Activated CD4-positive, alpha-beta T cell treated with anti-CD3 and anti-CD28 coated beads for 24 hours (primary cell): ENCODE measurements around the gene SPOCK1.

Source experiments
- DNase-seq, 2 donors: peaks; one replicate each; pipeline ENCODE4 v3.0.0-alpha.2; 2020; ENCODE audit warnings: low read depth in 2 of 2

The SPOCK1 gene

DNA sequence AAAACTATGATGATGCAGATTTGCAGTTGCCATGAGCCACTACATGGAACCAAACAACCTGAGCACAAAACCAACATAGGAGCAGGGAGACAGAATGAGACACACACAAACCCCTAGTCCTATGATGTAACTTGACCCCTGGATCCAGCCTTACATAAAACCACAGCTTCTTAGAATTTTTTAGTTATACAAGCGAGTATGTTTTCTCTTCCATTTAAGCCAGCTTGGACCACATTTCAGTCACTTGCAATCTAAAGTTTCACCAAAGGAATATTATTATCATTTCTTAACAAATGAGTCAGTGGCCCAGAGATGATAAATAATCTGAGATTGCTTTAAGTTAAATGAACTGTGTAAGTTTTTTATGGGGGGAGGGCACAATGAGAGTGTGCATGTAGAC is 6.8 kb downstream of the SPOCK1 start:
- DNase-seq, result no peak

DNA sequence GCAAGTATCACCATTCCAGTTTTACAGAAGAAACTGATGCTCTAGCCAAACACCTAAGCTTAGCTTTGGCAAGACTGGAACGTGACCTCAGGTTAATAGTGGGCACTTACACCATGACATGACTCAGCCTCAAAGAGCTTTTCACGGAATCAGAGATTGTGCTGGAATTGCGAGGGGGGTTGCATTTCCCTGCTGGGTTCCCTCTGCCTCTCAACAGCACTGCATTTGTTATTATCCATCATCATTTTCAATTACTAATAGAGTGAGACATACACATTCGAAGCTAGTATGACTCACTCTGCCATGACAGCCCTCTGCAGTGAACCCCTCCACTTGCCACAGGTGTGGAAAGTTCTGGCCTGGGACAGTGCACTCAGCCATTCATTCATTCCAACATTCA is 8.0 kb downstream of the SPOCK1 start:
- DNase-seq, result no peak

DNA sequence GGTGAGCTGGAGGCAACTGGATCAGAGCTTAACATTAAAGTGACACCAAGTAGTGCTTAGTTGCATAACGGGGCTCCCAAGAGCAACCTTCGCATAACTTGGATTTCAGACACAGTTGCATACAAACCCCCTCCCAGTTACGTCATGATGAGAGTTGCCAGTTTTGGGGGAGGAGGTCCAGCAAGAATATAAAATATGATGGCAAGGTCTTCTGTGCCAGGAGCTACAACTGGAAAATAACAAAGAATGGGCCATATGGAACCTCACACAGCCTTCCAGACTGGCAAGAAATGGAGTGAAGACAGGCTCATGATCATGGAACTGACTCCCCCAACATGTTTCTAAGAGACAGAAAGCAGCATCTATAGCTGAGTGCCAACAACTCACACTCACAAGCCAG is 8.5 kb downstream of the SPOCK1 start:
- DNase-seq, result no peak

DNA sequence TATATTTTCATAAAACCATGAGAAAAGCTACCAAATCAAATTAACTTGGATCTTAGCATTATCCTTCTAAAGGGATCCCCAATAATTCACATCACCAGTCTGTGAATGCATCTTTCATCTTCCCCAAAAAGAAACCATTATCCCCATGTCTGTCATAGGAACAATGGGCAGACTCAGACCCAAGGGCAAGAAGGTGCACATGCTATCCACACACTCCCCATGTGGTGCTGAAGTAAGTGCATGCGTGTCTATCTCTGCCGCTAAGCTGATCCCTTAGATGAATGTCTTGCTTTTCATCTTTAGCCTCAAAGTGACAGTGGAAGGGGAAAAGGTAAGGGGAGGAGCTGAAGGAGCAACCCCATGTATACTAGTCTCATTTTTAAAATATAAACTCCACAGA is 10.2 kb downstream of the SPOCK1 start:
- DNase-seq, result no peak

DNA sequence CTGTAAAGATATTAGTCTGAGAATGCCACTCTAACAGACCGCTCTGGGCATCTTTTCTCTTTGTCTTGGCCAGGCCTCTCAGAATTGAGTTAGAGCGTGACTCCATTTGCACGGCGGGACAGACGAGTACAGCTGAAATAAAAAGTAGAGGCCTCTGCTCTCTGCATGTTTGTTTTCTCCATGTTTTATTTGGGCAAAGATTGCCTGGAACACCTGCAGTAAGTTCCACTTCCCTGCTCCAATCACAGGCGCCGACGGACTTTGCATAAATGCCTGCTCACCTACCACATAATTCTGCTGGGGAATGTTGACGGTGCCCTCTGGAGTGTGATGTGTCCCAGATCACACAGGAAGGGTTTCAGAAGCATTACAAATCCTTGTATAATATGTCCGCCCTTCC is 10.6 kb downstream of the SPOCK1 start:
- DNase-seq, result no peak

DNA sequence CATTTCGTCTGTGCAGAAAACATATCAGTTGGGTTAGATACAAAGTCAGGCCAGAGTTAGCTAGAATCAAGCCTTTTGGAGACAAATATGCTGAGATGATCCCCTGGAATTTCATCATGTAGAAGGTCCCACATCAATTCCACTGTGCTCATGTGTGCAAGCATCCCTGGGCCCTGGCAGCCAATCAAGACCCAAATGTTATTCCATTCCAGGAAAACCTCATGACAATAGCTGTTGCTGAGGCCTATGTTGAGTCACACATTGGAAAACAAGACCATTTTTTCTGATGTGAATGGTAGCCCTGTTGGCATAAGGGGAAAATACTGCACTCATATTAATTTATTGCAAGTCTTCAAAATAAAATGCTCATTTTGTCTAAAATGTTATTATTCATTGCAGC is 11.5 kb downstream of the SPOCK1 start:
- DNase-seq, result no peak

DNA sequence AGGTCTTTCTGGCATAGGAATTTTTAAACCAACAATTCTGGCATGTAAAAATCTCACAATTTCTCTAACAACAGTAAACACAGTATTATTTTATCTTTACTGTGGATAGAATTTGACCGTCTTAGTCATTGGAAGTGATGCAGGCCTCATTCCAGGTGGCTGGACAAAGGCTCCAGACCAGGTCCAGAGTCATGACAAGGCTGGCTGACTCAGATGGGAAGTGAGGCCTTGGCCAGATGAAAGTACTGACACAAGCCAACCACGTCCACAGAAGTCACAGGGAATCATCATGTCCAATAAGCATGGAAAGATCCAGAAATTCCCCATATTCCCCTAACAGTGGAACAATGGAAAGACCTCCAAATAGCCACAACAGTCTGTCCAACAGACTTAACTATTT is 12.4 kb downstream of the SPOCK1 start:
- DNase-seq, result no peak

DNA sequence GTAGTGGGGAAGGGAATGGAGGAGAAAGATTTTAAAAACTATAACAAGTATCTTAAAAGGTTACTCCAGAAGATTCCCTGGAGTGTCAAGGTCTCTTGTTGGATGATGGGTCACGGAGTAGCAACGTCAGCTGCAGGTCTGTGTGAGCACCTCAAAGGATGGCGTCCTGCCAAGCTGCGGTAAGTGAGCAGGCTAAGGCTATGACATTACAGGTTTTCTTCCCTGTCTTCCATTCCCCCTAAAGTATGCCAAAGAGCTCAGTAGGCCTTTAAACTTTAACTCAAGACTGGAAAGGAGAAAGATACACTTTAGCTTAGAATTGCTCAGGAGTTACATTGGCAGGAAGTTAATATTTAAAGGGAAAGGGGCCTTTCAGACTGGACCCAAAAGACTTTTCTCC is 17.5 kb downstream of the SPOCK1 start:
- no peak for DNase-seq

DNA sequence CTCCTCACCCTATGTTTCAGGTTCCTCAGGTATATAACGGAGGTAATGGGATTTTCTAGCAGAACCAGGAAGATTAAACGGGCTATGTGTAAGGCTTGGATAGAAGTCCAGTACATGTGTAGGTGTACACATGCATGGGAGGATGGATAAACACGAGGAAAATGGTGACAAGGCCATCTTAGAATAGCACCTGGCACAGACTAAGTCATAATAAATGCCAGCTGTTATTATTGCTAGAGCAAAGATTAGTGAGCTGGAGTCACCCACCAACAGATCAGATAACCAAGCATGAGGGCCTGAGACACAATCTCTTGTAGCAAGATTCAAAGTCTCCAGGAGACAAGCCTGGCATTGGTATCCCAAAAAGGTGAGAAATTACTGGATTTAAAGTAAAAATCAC is 21.1 kb downstream of the SPOCK1 start:
- DNase-seq, result no peak

DNA sequence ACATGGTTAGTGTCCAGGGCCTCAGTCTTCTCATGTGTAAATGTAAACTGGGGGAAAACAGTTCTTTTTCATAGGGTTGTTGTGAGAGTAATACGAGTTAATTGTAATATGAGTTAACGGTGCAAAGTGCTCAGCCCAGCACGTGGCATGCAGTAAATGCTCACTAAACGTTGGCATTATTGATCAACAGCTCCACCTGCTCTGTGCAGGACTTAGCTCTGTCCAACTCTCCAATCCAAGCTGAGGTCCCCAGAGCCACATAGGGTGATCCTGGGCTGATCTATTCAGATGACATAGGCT is 28.3 kb downstream of the SPOCK1 start:
- no peak for DNase-seq

DNA sequence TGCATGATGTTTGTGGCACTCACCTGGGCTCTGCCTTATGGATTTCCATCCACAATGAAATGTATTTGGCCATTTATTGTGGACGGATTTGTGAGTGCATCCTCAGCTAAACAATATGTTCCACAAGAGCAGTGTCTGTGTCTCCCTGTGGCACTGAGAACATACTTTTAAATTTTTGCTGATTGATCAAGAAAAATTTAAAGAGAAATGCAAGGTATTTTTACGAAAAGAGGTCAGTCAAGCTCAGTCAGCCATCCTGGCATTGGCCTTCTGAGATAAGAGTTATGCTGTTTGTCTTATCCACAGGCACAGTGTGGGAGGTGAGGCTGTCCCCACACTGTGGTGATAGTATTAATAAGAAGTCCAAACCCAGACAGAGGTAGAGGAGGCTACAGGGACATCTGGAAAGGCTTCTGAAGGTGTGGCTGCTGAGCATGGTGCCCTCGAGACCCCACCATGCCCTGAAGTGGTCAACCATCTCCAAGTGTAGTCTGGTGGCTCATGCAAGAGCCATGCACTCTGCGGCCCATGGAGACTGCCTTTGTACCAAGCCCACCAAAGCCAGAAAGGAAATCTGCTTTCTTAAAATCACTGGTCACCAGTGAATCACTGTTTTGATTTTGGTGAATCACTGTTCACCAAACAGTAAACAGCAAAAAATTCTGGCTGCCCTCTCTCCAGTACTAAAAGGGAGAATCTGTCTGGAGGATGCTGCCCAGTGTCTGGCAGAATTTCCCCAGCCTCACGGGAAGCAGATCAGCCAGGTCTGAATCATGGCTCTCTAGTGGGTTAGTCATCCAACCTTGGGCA is 28.8 kb downstream of the SPOCK1 start:
- DNase-seq, result no peak

DNA sequence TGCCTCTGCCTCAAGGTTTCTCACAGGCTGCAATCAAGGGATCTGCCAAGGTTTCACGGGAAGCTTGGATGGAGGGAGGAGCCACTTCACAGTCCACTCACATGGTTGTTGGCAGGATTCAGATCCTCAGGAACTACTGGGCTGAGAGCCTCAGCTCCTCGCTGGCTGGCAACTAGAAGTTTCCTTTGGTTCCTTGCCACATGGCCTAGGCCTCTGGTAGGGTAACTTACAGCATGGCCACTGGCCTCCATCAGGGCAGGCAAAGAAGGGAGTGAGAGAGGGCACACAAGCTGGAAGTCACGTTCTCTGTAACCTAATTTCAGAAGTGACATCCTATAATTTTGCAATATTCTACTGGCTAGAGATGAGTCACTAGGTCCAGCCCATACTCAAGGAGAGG is 32.2 kb downstream of the SPOCK1 start:
- DNase-seq, result no peak

DNA sequence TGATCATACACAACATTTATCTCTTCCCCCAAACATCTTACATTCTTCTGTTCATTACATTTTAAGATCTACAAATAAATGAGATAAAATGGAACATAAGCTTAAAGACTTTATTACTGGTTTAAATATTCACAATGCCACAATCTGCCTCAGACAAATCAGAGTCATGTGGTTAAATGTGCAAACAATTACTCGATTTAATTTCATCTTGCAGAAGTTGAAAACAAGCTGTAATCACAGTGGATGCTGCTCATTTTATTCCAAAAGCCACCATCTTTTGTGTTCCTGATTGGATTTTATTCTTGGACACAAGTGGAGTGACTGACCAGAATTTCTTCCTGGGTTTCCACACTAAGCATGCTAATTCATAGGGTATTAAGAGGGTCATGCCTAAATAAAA is 33.2 kb downstream of the SPOCK1 start:
- no peak for DNase-seq

DNA sequence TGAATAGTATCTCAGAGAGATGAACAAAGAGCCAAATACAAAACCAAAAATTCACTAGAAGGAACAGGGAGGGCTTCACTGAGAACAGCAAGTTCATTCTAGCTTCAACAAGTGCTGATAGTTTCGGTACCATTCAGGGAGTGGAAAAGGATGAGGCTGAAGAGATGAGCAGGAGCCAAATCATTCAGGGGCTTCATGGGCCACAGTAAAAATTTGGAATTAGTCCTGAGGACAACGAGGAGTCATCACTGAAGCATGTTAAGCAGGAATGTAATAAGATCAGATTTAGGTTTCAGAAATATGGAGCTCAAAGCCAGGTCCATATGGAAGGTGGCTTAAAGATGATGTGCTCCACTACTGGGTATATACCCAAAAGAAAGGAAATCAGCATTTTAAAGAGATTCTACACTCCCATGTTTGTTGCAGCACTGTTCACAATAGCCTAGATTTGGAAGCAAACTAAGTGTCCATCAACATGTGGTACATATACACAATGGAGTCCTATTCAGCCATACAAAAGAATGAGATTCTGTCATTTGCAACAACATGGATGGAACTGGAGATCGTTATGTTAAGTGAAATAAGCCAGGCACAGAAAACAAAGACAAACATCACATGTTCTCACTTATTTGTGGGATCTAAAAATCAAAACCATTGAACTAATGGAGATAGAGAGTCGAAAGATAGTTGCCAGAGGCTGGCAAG is 36.2 kb downstream of the SPOCK1 start:
- no peak for DNase-seq

DNA sequence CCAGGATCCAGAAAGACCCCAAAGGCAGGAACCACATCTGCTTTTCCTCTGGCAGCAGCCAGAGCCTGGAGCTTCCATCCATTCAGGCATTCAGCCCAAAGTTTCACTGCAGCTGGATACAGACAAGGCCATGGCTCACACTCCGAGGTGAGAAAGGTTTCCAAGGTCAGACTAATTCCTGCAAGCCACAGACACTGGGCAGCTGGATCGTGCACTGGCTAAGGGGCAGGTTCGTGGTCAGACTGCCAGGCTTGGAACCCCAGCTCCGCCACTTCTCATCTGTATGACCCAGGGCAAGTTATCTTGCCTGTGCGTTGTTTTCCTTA is 36.9 kb downstream of the SPOCK1 start:
- no peak for DNase-seq

DNA sequence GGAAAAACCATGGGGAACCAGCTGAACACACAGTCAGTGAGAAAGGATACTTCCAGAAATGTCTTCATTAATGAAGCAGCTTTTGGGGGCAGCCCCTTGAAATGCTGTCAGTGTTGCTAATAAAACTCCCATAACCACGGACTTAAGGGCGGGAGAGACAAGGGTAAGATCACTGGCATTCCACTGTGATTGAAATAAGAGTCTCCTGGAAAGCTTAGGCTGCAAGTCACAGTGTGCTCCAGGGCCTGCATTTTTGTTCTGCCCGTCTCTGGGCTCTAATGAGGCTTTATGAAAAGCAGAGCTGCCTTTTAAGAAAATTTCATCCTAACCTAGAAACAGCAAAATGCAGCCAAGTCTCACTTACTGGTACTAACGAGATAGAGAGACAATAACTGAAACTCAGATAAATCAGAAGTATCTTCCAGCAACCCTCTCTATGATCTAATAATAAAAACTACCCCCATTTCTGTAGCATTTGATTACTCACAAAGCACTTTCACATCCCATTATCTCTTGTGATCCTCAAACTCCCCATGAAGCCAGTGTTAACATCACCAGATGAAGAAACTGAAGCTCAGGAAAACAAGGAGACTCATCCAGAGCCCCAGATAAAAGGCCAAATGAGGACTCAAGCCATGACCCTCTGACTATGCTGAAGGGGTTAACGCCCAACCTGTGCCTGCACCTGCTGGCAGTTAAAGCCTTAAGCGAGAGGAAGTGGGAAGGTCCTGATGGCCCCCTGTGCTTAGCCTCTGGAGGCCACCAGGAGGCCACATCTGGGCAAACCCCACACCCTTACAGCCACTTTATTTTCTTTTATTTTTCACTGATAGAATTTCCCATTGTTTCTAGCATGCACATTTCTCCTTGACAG is 37.5 kb downstream of the SPOCK1 start:
- no peak for DNase-seq

DNA sequence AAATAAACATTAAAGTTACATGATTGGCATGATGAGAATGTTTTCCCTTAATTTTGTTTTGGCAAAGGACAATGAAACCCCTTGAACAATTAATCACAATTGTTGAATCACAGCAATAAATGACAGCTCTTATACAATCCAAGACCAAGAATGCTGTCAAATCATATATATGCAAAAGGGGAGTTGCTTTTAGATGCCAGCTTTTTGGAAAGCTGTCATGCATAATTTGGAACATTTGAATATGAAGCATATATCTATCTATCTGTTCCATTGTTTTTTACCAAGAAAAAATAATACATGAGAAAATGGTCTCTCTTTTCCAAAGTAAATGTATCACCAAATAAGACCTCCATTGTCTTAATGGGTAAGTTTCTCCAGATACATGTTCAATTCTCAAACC is 44.5 kb downstream of the SPOCK1 start:
- DNase-seq, result no peak

DNA sequence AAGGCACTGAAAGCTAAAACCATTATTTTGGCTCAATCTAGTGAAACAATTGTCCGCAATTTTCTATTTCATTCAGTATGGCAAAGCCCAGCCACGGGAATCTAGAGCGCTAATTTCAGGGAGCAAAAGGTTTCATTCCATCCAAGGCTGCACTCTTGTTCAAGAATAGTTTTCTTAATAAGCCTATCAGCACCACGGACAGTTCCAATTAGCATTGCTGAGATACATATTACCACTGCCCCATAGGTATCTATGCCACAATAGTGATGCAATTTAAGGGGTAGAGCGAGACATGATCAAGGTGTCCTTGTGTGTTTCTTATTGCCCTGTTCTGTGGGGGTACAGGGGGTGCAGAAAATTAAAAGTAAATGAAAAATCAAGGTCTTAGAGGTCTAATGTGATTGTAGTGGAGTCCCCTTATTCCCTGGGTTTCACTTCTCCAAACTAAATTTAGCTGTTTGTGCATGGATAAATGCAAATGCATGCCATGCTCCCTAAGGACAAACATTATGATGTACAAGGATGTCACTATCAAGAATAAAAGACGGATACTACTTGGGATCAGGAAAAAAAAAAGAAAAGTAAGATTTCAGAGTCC is 45.5 kb downstream of the SPOCK1 start:
- DNase-seq, result no peak

DNA sequence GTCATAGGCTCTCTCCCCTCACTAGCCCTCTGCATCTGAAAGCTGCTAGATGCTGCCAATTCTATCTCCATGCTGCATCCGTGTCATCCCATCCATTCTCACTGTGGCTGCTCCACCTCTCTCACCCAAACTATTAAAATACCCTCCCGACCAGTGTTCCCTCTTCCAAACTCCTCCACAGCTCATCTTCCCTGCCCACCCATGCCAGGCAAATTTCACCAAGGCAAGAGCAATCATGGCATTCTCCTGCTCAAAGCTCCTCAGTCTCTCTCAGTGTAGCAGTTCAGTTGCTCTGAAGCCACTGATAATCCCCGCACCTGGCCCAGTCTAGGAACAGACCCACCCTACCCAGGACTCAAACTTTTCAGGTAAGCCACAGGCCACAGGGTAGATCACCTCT is 48.4 kb downstream of the SPOCK1 start:
- DNase-seq, result no peak

DNA sequence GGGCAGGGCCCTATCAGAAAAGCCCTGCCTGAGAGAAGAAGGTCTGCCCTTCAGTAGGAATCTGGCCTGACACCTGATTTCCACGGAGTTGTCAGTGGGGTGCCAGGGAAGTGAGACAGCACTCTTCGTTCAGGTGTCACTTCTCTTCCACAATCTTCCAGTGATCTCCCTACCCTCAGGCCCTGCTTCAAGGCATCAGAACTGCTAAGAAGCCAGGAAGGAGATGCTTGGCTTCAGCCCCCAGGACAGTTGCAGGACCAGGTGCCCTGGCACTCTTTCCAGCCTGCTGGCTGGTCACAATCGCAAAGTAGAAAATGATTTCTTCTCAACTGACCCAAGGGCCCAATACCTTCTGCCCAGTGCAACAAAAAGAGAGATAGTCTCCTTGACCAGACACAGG is 50.3 kb downstream of the SPOCK1 start:
- no peak for DNase-seq

DNA sequence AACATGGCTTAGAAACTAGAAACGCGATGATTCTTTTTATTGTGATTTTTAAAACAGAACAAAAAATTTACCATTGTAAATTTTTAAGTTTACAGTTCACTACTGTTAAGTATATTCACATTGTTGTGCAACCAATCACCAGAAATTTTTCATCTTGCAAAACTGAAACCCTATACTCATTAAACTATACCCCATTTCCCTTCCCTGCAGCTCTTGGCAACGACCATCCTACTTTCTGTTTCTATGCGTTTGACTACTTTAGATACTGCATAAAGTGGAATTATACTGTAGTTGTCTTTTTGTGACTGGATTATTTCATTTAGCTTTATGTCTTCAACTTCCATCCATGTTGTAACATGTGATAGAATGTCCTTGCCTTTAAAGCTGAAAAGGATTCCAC is 52.5 kb downstream of the SPOCK1 start:
- DNase-seq, result no peak

DNA sequence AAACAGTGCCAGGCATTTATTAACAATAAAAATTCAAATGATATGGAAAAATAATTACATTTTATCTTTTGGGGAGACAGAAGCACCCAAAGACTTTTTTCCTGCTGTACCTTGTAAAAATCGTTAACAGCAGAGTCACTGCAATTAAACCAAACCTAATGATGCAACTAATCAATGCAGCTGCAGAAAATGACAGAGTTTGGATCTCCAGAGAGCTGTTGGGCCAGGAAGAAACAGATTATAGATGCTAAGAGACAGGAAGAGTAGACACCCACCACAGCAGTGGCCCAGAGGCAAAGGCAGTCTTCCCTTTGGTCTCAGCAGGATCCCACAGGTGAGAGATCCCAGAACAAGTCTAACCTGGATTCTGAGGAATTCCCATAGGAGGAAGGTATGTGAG is 53.0 kb downstream of the SPOCK1 start:
- no peak for DNase-seq

DNA sequence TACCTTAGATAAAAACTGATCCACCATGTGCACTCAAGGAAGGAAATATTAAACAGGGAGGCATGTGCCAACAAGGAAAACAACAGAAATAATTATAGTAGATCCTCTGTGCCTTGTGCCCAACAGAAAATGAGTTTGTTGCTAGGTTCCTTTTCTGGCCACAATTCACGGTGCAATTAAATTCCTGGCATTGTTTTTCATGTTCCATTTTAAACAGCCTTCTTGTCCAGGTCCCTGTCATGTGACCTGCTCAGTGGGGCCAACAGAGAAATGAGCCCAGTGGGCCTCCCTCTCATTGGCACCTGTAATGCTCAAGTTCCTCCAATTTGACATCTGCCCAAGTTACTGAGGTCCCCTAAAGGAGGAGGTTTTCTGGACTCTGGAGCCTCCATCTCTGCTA is 56.5 kb downstream of the SPOCK1 start:
- no peak for DNase-seq
